Measurements from ENCODE around the gene IFIT1.
"Not testable (repeated sequence)": the region's sequence is repeated elsewhere in the genome, so short reads cannot be mapped to it uniquely, and the experiment has no call there.

The IFIT1 gene

DNA sequence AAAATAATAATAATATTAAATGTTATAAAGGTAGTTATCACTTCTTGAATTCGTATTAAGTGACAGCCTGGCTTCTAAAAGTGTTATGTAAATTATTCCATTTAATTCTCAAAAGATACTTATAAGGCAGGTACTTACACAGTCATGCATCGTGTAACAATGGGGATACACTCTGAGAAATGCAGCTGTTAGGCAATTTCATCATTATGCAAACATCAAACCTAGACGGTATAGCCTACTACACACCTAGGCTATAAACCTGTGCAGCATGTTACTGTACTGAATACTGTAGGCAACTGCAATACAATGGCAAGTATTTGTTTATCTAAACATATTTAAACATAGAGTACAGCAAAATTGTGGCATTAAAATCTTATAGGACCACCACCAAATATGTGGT, 1.5 kb downstream of the IFIT1 start:
- no peak overlapping the region for H3K27ac ChIP-seq

DNA sequence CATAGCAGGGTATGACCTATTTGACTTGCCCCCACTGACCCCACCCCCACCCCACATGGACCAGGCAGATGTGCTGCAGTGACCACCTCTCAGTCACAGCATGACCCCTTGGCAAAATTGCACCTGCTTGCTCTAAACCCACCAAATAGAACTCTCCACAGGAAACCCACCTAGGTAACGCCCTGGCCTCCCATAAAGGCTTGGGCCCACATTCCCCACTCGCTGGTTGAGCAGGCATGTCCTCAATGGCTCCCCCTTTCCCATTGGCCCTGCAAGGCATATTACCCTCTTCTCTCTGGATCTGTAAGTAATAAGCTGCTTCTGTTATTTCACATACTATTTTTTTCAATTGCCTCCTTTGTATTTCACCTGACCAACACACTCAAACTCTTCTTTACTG, 2.7 kb downstream of the IFIT1 start:
- no peak overlapping the region for H3K27ac ChIP-seq
- no peak for DNase-seq (ENCODE audit: low read depth, low spot score)

More for the DNA sequence above, 1.5 kb downstream of the IFIT1 start:
- DNase-seq (ENCODE audit: low read depth, low spot score): no peak

DNA sequence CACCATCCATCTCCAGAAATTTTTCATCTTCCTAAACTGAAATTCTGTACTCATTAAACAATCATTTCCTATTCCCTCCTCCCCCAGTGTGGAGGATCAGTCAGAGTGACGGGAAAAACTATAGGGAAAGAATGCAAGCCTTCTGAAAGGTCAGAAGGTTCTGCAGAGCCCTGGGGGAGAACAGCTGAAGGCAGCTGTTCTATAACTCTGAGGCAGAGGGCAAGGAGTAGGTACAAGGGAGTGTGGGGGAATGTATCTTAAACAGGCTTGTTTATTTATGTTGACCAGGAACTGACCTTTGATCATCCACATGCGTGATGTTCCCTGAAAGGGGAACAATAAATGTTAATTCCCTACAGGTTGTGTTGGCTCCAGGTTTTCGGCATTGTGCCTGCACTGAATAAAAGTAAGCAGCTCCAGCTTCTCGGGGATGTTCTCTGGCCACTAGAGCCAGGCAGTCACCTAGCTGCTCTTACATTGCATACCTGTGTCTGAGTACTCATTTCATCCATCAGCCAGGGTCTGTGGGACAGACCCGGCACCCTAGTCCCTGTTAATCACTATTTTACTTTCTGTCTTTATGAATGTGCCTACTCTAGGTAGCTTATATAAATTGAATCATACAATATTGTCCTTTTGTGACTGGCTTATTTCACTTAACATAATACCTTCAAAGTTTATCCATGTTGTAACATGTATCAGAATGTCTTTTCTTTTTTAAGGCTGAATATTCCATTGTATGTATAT, 5.8 kb downstream of the IFIT1 start:
- no peak overlapping the region for H3K27ac ChIP-seq
- no peak for DNase-seq (ENCODE audit: low read depth, low spot score)

DNA sequence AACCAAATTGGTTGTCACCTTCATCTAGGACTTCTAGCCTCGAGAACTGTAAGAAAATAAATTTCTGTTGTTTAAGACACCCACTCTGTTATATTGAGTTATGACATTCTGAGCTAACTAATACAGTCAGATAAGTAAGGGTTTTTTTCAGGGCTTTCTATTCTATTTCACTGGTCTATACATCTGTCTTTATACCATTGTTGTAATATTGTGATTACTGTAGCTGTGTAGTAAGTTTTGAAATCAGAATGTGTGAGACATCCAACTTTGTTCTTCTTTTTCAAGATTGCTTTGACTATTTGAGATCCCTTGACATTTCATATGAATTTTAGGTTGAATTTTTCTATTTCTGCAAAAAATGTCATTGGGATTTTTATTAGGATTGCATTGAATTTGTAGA, 7.5 kb downstream of the IFIT1 start:
- H3K27ac ChIP-seq: no peak overlapping the region
- DNase-seq (ENCODE audit: low read depth, low spot score): no peak

DNA sequence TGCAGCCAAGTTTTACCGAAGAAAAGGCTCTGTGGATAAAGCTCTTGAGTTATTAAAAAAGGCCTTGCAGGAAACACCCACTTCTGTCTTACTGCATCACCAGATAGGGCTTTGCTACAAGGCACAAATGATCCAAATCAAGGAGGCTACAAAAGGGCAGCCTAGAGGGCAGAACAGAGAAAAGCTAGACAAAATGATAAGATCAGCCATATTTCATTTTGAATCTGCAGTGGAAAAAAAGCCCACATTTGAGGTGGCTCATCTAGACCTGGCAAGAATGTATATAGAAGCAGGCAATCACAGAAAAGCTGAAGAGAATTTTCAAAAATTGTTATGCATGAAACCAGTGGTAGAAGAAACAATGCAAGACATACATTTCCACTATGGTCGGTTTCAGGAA, 10.6 kb downstream of the IFIT1 start:
- DNase-seq (ENCODE audit: low read depth, low spot score): no peak
- no peak overlapping the region for H3K27ac ChIP-seq

DNA sequence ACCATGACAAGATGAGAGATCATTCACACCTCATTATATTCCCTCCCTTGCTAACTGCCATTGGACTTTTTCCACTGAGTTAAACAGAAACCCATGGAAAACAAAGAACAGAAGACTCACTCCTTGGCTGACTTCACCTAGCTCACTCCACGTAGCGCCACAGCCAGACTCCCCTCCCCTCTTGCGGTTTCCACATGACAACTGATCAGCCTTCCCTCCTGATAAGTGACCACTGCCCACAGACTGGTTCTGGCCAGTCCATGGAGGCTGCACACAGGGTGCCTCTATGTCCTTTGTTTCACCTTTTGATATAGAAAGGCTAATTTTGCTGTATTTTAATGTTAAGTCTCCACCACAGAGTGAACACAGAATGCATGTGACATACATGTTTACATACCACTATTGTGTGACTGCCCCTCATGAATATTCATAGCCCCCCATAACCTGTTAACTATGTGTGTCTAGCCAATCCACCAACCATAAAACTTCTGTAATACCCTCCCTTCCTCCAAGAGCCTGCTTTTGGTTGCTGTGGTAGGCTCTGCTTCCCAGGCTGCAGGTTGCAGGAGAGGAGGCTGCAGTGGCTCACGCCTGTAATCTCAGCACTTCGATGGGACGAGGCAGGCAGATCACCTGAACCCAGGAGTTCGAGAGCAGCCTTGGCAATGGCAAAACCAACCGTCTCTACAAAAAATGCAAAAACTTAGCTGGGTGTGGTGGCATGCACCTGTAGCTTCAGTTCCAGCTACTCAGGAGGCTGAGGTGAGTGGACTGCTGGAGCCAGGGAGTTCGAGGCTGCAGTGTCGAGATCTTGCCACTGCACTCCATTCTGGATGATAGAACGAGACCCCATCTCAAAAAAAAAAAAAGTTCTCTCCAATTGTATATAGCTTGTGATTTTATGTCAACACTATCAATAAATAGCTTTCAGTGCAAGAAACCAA, 12.0 kb downstream of the IFIT1 start:
- DNase-seq (ENCODE audit: low read depth, low spot score): no peak
- no peak overlapping the region for H3K27ac ChIP-seq

DNA sequence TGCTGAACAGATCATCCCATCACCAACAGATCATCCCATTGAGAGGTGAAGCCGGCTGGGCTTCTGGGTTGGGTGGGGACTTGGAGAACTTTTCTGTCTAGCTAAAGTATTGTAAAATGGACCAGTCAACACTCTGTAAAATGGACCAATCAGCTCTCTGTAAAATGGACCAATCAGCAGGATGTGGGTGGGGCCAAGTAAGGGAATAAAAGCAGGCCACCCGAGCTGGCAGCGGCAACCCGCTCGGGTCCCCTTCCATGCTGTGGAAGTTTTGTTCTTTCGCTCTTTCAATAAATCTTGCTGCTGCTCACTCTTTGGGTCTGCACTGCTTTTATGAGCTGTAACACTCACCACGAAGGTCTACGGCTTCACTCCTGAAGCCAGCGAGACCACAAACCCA, 13.8 kb downstream of the IFIT1 start:
- DNase-seq (ENCODE audit: low read depth, low spot score); H3K27ac ChIP-seq: not testable (repeated sequence)

DNA sequence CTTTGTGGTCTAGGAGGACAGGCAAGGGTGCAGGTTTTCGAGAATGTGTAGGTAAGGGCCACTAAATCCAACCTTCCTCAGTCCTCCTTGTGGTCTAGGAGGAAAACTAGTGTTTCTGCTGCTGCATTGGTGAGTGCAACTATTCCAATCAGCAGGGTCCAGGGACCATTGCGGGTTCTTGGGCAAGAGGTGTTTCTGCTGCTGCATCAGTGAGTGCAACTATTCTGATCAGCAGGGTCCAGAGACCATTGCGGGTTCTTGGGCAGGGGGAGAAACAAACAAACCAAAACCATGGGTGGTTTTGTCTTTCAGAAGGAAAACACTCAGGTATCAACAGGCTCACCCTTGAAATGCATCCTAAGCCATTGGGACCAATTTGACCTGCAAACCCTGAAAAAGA, 15.4 kb downstream of the IFIT1 start:
- DNase-seq (ENCODE audit: low read depth, low spot score); H3K27ac ChIP-seq: not testable (repeated sequence)

DNA sequence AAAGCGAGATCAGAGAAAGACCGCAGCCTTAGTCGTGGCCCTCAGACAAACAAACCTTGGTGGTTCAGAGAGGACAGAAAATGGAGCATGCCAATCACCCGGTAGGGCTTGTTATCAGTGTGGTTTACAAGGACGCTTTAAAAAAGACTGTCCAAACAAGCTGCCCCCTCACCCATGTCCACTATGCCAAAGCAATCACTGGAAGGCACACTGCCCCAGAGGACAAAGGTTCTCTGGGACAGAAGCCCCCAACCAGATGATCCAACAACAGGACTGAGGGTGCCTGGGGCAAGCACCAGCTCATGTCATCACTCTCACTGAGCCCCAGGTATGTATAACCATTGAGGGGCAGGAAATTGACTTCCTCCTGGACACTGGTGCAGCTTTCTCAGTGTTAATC, 16.9 kb downstream of the IFIT1 start:
- not testable (repeated sequence) for H3K27ac ChIP-seq; DNase-seq (ENCODE audit: low read depth, low spot score)

DNA sequence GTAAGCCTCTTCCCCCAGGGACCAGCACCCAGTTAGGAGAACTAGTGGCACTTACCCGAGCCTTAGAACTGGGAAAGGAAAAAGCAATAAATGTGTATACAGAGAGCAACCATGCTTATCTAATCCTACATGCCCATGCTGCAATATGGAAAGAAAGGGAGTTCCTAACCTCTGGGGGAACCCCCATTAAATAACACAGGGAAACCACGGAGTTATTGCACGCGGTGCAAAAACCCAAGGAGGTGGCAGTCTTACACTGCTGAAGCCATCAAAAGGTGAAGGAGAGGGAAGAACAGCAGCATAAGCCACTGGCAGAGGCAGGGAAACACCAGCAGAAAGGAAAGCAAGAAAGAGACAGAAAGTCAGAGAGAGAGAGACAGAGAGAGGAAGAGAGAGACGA, 18.1 kb downstream of the IFIT1 start:
- H3K27ac ChIP-seq; DNase-seq (ENCODE audit: low read depth, low spot score): not testable (repeated sequence)

DNA sequence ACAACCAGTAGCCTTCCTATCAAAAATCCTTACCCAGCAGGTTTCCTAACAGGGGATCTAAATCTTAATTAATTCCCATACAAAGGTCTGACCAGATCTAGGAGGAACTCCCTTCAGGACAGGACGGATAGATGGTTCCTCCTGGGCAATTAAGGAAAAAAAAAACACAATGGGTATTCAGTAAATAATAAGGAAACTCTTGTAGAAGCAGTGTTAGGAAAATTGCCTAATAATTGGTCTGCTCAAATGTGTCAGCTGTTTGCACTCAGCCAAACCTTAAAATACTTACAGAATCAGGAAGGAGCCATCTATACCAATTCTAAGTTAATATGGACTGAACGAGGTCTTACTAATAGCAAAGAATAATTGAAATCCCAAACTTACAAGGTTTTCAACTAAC, 18.7 kb downstream of the IFIT1 start:
- not testable (repeated sequence) for H3K27ac ChIP-seq; DNase-seq (ENCODE audit: low read depth, low spot score)

DNA sequence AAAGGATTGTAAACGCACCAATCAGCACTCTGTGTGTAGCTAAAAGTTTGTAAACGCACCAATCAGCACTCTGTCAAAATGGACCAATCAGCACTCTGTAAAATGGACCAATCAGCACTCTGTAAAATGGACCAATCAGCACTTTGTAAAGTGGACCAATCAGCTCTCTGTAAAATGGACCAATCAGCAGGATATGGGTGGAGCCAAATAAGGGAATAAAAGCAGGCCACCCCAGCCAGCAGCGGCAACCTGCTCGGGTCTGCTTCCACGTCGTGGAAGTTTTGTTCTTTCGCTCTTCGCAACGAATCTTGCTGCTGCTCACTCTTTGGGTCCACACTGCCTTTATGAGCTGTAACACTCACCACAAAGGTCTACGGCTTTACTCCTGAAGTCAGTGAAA, 19.9 kb downstream of the IFIT1 start:
- not testable (repeated sequence) for H3K27ac ChIP-seq; DNase-seq (ENCODE audit: low read depth, low spot score)

DNA sequence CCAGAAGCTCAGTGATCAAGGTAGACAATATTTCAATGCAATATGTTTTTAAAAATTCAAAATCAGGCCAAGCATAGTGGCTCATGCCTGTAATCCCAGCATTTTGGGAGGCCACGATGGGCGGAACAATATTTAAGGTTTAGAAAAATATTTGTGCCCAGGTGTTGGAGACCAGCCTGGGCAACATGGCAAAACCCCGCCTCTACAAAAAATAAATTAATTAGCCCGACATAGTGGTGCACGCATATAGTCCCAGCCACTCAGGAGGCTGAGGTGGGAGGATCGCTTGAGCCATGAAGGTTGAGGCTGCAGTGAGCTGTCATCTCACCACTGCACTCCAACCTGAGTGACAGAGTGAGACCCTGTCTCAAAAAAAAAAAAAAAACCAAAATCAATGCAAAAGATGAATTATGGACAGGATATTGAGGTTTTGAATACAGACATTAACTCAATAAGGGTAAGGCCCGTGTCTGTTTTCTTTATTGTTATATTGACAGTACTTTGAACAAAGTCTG, 21.0 kb downstream of the IFIT1 start:
- no peak for DNase-seq (ENCODE audit: low read depth, low spot score)
- no peak overlapping the region for H3K27ac ChIP-seq

DNA sequence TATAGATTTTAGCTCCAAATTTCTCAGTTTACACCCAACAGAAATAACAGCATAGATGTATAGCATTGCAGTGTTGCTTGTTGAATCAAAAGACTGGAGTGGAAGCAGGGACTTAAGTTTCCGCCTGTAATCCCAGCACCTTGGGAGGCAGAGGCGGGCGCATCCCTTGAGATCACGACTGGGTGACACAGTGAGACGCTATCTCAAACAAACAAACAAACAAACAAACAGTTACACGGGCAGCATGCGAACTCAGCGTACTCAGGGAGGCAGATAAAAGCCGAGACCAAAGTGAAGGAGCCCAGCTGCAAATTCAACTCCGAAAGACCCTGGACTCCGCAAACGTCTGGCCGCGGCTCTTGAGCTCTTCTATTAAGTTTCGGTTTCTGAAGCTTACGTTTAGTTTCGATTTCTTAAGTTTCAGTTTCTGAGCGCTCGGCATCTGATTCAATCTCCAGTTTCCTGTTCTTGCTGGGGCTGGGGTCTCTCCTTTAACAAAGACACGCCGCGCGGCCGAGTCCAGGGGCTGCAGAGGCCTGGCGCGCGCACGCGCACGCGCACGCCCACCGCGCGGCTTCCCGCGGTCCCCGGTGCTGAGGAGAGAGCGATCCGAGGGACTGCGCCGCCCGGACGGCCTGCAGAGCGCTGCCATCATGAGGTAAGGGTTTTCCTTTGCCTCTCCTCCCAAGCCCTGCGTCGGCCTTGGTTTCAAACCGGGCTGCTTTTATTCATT, 21.9 kb downstream of the IFIT1 start, which contains the start of gene IFIT5:
IFIT5 (plus strand) TSS at position 423 of the 733 bp plus-strand sequence; CDS start at position 654, 231 bp downstream.
- peak within 1 kb of the TSS; percentile 47 for H3K27ac ChIP-seq
- no peak for DNase-seq (ENCODE audit: low read depth, low spot score)

DNA sequence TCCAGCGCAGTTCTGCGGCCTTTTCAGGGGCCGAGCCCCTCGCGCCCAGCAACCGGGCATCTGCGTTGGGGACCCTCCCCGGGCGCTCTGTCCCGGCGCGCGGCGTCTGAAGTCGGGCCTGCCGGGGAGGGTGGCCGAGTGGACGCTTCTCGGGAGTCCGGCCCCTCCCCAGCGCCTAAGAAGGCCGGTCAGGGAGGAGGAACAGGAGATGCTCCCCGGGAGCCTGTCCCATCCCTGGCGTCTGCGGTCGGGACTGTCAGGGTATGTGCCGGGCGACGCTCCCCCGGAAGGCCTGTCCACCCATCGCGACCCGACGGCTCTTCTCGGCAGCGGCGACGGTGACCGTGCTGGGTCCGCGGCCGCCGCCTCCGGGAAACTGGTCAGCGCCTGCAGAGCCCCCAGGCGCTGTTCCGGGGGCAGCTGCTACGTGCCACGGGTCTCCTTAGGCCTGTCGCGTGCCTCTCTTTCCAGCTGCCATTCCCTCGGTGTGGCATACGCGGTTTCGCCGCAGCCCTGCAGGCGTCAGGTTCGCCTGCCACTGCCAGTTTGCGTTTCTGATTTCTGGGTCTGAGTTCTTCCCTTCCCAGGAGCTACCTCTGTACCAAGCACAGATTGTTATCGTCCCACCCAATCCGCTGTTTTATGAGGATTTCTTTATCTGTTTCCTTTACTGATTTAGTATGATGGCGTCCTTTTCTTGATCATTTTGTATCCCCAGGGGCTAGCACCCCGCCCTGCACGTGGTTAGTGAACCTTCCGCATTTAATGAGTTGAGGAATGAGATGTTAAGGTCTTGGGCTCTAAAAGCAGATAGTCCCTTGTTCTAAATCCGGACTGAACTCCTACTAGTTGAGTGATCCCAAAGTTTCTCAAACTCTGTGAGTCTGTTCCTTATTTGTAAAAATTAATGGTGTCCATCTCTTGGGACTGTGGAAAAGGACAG, 22.7 kb downstream of the IFIT1 start:
- H3K27ac ChIP-seq: peak overlapping the region; percentile 47
- no peak for DNase-seq (ENCODE audit: low read depth, low spot score)

DNA sequence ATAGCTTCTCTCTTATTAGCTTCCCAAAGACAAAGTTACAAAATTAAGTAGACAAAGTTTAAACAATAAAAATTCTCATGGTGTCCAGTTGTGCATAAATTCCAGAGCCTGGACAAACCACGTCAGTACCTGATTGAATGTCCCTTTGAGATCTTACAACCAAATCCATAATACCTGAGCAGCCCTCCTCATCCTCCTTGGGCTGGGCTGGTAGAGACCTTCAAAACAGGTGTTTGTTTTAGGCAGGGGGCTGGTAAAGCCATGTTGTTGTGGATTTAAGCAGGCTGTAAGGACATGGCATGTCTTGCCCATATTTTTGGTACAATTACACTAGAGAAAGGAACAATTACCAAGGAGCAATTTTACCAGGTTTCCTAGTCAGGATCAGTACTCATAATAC, 24.0 kb downstream of the IFIT1 start:
- H3K27ac ChIP-seq: no peak overlapping the region

DNA sequence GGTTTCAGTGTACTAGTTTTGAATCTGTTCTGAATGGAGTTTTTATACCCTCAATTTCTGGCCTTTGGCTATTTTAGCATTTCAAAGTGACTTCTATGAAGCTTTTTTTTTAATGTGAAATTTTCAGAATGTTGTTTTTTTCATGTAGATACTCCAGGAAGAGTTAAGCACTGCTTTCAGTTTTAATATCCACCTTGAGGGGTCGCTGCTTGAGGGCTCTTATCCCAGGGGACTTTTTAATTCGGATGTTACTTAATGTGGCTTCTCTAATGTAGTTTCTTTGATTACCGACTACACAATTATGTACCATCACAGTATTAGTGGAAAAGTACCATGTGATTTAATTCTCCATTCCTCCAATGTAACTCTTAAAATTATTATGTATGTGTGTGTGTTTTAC, 27.1 kb downstream of the IFIT1 start:
- DNase-seq (ENCODE audit: low read depth, low spot score): no peak
- no peak overlapping the region for H3K27ac ChIP-seq

More for the DNA sequence above, 24.0 kb downstream of the IFIT1 start:
- DNase-seq (ENCODE audit: low read depth, low spot score): no peak

DNA sequence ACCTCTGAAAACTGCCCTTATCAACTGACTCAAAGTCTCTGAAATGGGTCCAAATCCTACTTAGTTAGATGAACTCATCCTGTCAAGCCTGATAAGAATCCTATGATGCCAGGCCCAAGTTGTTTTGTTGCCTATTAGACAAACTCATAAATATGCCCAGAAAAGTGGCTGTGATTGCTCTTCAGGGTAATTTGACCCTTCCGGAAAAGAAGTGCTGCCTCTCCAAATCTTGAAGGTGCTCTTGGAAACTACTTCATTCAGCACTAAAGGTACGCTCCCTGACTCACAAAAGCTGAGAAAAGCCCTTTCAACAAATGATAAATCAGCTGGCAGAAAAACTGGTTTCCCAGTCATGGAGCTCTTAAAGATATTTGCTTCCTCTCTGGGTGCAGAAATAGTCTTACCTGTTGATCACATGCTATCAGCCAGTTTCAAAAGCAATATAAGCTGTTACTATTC, 28.6 kb downstream of the IFIT1 start:
- H3K27ac ChIP-seq: peak overlapping the region; percentile 32
- DNase-seq (ENCODE audit: low read depth, low spot score): peak; percentile 65

DNA sequence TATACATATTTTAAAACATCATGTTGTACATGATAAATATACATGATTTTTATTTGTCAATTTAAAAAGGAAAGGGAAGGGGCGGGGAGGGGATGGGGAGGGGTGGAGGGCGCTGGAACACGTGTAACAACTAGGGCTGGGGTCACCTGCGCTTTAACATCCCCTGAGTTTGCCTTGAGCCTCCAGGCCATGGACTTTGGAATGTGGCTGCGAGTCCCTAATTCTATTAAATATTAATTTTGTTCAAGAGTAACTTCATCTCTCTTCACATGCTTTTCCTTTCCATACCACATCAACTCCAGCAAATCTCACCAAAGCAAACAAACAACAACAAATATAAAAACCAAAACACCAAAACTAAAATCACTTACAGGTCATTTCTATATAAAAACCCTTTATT, 32.6 kb downstream of the IFIT1 start:
- H3K27ac ChIP-seq: no peak overlapping the region
- DNase-seq (ENCODE audit: low read depth, low spot score): no peak

Data from epithelial cell of prostate (primary cell).